ENCODE data around the gene LMAN2.
"Not testable (repeated sequence)": the region's sequence is repeated elsewhere in the genome, so short reads cannot be mapped to it uniquely, and the experiment has no call there.

LMAN2 gene

DNA sequence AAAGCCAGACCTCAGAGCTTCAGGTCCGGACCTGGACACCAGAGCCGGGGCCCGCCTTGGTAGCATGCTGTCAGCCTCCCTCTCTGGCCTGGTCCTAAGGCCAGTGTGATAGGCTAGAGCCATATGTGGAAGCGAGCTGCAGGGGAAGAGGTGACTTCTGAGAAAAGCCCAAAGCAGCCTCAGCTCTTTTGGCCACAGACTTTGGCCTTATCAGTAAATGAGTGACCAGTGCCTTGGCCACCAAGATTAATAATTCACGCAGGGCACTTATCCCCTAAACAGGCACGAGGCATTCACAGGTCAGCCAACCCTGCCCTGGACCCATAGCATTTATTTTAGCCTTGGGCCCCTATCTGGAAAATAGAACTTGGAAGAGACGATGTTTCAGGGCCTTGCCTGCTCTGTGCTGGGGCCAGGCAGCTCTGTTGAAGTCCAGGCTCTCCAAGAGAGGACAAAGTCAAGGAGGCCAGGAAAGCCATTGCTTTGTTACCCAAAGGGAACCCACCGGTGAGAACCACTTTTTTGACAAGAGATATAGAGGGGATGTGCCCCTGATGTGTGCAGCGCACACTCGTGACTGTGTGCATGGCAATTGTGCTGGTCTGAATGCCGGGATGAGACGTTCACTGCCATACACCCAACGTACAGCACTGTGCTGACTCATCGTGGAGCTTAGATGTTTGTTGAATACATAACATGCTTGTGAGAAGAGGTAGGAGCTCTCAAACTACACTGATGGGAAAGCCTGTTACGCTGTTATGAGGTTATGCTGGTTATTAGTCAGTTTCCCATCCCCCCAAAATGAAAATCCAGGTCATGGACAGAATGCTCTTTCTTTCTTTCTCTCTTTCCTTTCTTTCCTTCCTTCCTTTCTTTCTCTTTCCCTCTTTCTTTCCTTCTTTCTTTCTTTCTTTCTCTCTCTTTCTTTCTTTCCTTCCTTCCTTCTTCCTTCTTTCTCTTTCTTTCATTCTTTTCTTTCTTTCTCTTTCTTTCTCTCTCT is 27.7 kb upstream of the LMAN2 start:
- no peak for DNase-seq

DNA sequence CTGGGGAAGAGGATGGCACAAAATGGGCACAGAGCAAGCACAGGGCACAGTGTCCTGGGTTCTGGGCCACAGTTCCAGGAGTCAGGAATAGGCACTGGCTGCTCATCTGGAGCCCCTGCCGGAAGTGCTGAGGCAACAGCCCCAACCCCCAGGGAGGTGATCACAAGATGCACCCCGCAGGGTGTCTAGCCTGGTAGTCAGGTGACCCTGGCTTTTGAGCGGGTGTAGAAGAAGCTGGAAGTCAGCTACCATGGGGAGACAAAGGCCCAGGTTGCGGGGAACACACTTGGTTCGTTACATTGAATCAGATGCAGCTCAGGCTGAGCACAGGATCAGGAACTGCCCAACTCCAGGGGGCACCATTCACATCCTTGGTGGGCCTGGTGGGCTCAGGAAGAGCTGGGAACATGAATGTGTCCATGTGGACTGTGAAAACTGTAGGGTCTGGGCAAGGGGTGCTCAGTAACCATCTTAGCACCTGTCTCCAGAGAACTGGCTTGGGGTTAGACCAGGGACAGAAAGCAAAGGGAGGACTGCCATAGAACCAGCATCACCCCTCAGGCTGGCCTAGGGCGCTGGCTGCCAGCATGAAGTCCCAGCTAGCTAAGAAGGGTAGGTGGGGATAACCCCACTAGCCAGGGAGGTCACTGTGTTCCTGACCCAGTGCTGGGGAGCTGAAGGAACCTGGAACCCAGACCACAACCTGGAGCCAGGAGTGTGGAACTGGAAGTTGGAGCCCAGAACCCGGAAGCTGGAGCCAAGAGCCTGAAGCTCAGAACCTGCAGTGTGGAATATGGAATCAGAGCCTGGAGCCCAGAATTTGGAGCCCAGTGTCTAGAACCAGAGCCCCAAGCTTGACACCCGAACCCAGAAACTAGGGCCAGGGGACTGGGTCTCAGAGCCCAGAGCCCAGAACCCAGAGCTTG is 26.6 kb upstream of the LMAN2 start:
- no peak for DNase-seq

DNA sequence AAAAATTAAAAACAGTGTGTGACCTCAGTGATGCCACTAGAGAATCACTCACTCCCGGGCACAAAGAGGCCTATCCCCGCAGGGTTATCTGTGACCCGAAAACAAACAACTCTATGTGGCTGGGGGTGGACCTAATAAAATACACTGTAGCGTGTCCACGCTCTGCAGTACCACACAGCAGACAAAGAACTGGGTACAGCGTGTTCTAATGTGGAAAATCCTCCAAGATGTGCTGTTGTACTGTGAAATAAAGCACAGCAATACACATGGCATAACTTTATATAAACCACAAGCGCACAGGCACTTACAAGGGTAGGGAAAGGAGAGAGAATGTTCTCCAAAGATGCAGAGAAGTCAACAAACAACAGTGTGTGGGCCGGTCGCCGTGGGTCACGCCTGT is 24.6 kb upstream of the LMAN2 start:
- no peak for DNase-seq

DNA sequence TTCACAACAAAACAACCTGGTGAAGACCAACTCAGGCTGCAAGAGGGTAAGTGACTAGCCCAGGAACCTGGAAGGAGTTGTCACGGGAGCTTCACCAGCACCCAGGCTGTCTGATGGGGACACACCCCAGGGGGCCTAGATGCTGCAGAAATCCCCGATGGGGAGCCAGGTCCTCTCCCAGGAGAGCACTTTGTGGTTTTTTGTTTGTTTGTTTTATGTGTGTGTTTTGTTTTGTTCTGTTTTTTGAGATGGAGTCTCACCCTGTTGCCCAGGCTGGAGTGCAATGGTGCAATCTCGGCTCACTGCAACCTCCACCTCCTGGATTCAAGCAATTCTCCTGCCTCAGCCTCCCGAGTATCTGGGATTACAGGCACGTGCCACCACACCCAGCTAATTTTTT is 24.0 kb upstream of the LMAN2 start:
- DNase-seq = not testable (repeated sequence)

DNA sequence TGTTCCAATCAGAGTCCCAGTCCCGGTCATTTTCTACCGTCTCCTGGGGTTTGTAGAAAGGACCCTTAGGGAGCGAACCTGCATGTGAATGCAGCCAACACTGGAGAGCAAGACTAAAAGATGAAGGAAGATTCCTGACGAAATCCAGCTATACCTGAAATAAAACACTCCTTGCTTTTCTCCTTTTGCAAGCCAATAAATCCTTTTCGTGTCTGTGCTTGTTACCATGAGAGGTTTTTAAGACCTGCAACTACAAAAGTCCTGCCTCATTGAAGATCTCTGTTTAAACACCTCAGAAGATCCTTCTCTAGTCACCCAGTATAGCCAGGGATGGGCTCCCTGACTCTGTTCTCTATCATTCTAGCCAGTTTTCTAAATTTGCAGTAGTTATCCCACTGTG is 22.7 kb upstream of the LMAN2 start:
- no peak for DNase-seq

DNA sequence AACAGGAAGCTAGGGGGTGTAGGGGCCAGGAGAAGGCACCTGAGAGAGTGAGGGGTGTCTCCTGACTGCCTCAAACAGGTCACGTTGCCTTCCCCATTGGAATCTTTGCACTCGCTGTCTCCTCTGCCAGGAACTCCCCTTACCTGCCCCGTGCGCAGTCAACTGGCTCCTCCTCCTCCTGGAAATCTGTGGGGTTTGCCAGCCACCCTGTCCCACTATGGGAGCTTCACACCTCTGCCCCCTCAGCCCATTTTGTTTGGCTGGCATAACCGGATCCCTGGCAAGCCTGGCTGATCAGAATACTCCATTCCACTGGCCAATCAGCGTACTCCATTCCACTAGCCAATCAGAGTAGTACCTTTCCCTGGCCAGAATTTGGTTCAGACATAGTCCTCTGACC is 22.3 kb upstream of the LMAN2 start:
- DNase-seq = no peak

DNA sequence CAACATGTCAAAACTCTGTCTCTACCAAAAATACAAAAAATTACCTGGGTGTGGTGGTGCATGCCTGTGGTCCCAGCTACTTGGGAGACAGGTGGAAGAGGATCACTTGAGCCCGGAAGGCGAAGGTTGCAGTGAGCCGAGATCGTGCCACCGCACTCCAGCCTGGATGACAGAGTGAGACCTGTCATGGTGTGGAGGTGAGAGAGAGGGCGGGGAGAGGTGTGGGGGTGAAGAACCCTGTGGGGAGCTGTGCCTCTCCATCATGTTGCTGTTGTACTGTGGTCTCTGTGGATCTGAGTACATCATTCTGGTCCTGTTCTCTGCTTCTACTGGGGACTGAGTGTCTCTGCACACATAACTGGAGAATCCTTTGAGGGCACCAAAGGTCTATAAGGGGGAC is 21.4 kb upstream of the LMAN2 start:
- no peak for DNase-seq

DNA sequence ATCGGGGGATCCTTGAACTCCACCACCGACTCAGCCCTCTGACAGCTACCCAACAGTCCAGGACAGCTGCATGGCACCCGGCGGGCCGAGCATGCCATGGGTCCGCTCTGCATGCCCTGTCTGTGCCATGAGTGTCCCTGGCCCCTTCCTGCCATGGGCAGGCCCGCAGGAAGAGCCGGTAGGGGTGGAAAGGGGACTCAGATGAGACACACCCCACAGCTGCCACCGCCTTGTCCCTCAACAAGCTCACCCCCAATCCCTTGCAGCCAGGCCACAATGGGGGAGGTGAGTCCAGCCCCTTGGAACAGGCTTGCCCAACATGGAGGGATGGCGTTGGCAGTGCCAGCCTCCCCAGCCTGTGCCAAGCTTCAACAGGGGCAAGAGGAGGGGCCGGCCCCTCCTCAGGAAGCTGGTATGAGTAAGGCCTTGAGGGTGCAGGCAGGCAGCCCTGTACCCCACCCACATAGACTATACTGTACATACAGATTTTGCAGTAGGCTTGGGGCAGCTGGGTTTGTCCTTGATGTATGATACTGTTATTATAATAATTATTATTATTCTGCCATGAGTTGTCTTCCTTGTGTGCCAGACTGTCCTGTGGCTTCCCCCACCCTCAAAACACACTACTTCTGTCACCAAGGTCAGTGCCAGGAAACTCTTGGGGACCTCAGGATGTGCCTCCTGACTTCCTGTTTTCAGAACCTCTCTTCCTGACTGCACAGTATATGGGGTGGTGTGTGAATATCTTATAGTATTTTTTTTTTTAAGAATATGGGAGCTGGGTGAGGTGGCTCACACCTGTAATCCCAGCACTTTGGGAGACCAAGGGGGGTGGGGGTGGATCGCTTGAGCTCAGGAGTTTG is 20.8 kb upstream of the LMAN2 start:
- peak; percentile 30 for DNase-seq

DNA sequence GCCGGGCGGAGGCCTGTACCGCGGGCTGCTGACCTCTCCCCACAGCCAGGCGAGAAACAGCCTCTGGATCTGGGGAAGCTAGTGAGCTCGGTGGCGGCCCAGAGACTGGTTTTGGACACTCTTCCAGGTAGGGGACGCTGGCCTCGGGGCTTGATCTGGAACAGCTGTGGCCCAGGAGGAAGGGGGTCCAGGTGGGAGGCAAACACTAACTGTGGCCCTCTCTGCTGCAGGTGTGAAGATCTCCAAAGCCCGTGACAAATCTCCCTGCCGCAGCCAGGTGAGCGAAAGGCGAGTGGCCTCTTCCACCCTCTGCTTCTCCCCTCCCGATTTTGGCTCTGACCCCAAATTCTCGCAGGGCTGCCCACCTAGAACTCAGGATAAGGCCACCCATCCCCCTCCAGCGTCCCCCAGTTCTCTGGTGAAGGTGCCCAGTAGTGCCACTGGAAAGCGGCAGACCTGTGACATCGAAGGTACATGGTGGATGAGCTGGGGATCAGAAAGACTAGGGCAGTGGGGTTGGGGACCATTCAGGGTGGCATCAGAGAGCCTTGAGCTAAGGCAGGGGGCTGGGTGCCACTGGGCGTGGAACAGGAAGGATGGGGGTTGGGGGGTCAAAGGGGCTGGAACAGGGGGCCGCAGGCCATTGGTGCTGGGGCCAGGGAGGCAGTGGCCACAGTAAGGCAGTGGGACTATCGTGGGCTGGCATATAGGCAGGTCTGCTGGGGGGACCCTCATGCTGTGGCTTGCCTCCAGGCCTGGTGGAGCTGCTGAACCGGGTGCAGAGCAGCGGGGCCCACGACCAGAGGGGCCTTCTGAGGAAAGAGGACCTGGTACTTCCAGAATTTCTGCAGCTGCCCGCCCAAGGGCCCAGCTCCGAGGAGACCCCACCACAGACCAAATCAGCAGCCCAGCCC is 19.9 kb upstream of the LMAN2 start:
- no peak for DNase-seq

DNA sequence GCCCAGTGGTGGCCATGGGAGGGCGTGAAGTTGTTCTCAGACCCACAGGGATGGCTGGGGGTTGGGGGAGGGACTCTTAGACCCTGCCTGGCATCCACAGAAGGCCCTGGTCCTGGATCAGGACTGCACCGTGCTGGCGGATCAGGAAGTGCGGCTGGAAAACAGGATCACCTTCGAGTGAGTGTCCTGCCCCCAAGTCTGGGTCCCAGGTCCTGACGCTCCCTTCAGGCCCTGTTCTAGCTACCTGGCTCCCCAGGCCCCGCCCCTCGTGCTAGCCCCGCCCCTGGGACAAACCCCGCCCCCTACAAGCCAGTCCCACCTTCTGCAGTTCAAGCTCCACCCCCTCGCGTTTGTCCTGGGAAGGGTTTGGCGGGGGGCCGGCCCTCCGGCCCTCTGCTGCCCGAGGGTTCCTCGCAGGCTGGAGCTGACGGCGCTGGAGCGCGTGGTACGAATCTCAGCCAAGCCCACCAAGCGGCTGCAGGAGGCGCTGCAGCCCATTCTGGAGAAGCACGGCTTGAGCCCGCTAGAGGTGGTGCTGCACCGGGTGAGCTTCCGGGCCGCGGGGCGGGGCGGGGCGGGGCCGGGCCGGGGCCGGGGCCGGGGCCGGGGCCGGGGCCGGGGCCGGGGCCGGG is 19.1 kb upstream of the LMAN2 start:
- DNase-seq = peak; percentile 44

DNA sequence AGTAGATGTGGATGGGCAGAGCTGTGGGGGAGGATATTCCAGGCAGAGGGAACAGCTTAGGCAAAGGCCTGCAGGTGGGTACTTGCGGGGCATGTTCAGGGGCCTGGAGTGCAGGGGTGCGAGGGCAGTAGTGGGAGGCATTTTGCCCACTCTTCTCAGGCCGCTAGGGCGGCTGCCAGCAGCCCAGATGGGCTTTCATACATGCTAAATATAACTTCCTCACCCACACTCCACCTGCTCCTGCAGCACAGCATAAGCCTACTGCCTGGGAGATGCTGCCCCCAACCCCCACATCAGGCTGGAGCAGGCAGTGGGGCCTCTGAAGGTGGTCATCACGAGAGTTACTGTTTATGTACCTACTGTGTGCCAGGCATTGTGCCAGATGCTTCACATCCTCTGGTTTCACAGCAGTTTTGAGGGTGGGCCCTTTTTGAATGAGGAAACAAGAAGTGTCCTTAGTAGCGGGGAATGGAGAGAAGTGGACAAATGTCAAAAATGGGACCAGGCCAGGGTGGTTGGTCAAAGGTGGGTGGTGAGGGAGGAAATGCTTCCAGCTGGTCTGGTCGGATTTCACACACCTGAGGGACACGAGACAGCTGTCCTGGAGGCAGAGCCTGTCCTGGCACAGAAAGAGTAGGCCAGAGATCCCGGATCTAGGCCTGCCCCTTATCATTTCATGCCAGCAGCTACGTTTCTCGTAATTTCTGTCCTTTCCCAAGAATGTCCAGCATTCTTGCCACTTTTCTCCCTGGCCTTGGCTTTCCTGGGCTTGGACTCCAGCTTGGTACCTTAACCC is 18.4 kb upstream of the LMAN2 start:
- DNase-seq = no peak

DNA sequence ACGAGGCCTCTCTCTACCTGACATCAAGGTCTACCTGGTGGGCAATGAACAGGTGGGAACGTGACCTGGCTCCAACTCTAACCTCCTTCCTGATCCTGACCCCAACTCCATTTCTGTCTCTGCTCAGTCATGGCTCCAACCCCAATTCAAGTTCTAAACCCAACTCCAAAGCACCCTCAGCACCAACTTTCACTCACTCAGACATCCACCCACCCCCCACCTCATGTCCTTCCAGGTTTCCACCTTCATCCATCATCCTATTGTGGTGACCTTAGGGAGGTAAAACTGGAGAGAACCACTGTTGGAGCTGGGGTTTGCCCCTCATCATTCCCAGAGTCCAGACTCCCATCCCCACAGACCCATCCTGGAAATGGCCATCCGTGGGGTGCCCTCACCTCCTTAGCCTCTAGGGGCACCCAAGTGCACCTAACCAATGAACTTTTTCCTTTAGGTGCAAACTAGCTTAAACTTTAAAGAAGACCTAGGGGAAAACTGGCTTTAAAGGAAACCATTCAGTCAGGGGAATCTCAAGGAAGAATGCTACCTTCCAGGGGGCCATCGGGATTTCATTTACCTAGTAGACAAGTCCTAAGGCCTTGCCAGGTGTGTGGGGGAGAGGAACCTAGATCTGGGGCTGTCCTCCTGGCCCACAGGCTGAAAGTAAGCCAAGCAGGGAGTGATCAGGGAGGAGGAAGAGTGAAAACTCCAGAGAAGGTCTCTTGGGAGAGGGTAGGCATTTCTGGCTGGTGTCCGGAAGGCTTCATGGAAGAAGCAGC is 17.6 kb upstream of the LMAN2 start:
- DNase-seq = no peak

DNA sequence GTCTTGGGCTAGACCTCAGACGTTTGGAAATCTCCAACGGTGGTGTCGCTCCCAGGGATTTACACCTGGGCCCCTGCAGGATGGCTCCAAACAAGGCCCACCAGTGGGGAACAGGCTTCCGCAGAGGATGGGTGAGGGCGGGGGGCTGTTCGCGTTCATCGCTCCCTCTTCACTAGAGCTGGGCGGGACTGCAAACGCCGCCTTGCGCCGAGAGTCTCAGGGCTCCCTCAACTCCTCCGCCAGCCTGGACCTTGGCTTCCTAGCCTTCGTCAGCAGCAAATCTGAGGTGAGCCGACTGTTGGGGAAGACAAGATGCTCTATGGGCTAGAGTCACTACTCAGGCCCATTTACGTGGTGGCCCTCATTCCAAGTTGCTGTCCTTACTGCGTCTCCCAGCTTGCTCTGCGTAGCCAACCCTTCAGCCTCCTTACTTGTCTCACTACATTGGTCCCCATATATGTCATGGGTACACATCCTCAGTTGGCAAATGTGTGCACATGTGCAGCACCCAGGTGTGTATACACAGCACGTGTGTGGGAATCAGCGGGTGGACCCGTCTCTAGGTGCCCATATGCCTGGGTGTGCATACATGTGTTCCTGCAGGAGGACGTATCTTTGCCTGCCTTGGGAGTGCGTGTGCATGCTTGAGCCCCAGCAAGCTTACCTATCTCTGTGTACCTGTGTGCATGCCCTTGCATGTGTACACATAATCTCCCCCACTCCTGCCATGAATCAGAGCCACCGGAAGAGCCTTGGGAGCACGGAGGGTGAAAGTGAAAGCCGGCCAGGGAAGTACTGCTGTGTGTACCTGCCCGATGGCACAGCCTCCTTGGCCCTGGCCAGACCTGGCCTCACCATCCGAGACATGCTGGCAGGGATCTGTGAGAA is 16.8 kb upstream of the LMAN2 start:
- no peak for DNase-seq

DNA sequence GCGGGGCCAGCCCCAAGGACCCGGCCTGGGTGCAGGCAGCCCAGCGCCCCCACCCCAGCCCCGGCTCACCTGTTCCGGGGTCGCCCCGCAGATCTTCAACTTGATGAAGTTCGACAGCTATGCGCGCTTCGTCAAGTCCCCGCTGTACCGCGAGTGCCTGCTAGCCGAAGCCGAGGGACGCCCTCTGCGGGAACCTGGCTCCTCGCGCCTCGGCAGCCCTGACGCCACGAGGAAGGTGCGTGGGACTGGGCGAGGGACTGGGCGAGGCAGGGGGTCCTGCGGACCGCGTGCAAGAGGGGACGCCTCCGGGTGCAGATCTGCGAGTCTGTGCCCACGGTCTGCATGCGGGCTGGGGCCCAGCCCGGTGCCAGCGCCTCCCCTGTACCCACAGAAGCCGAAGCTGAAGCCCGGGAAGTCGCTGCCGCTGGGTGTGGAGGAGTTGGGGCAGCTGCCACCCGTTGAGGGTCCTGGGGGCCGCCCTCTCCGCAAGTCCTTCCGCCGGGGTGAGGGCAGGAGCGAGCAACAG is 15.9 kb upstream of the LMAN2 start:
- no peak for DNase-seq

DNA sequence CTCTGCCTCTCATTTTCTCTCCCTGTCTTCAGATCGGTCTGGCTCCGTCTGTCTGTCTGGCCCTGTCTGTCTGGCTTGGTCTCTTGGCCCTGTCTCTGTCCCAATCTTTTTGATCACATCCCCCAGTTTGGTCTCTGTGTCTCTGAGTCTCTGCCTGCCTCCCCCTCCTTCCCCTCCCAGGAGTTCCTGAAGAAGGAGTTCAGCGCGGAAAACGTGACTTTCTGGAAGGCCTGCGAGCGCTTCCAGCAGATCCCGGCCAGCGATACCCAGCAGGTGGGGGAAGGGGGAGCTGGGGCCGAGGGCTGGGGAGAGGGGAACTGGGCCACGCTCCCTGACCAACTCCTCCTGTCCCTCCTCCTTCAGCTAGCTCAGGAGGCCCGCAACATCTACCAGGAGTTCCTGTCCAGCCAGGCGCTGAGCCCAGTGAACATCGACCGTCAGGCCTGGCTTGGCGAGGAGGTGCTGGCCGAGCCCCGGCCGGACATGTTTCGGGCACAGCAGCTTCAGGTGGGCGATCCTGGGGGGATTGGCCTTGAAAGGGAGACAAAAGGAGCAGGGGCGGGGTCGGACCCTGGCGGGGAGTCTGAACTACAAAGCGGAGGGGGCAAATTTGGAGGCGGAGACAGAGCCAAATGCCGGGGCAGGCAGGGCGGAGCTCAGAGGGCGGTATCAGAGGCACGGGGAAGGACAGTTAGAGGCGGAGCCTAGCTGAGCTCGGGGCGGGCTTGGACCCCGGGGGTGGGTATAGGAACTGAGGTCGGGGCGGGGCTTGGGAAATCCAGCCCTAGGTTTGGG is 15.3 kb upstream of the LMAN2 start:
- no peak for DNase-seq

DNA sequence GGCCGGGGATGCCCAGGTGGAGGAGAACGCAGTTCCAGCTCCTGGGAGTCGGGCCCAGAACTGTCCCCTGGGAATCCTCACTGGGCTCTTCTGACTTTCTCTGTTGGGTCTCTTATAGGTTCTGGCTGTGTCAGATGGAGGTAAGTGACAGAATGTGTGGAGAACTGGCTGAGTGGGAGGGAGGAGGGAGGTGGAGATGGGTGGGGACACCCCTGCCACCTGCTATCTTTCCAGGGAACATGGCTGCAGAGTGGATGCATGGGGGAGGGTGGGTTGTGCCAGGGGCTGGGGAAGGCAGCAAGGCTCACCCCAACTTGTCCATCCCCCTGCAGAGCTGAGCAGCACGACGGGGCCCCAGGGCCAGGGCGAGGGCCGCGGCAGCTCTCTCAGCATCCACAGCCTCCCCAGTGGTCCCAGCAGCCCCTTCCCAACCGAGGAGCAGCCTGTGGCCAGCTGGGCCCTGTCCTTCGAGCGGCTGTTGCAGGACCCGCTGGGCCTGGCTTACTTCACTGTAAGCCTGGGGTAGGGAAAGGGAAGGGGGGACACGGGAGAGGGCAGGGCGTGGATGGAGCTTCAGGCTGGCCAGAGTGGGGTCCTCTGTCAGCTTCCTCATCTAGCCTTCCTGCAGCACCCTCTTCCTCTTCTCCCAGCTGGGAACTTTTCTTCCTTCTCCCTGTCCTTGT is 14.5 kb upstream of the LMAN2 start:
- DNase-seq = no peak

Data from central memory CD4-positive, alpha-beta T cell (primary cell).